Measurements from ENCODE around the gene CCT5.

DNA sequence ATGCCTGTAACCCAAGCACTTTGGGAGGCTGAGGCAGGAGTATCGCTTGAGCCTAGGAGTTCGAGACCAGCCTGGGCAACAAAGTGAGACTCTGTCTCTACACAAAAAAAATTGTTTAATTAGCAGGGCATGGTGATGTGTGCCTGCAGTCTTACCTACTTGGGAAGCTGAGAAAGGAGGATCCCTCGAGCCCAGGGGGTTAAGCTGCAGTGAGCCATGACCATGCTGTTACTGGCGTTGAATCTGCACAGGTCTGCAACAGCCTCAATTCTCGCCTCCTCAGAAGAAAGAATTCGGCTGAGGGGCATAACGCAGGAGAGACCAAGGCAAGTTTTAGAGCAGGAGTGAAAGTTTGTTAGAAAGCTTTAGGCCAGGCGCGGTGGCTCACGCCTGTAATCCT, 18.0 kb downstream of the CCT5 start:
- TF ChIP-seq, protein P1, sequence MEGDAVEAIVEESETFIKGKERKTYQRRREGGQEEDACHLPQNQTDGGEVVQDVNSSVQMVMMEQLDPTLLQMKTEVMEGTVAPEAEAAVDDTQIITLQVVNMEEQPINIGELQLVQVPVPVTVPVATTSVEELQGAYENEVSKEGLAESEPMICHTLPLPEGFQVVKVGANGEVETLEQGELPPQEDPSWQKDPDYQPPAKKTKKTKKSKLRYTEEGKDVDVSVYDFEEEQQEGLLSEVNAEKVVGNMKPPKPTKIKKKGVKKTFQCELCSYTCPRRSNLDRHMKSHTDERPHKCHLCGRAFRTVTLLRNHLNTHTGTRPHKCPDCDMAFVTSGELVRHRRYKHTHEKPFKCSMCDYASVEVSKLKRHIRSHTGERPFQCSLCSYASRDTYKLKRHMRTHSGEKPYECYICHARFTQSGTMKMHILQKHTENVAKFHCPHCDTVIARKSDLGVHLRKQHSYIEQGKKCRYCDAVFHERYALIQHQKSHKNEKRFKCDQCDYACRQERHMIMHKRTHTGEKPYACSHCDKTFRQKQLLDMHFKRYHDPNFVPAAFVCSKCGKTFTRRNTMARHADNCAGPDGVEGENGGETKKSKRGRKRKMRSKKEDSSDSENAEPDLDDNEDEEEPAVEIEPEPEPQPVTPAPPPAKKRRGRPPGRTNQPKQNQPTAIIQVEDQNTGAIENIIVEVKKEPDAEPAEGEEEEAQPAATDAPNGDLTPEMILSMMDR (conservative IDR thresholded peaks at IDR 0.05; ENCODE audit: low read depth, low read length): no peak
- no peak for TF ChIP-seq EZH2 (IDR thresholded peaks at IDR 0.05; ENCODE audit: borderline replicate concordance, low read depth, low read length, poor library complexity, severe bottlenecking)
